PFSK-1 (cell line): ENCODE data around the gene EXOSC9.

ENCODE experiments used
- FOXP2 ChIP-seq: optimal IDR thresholded peaks from 2 replicates; pipeline ENCODE3; 2011; ENCODE audit warnings: borderline replicate concordance, control low read depth, inconsistent platforms; ENCODE audit not compliant: insufficient read depth; ENCODE audit errors: extremely low read length, extremely low read depth
- POLR2AphosphoS5 ChIP-seq: IDR thresholded peaks from 2 replicates; pipeline ENCODE4 v1.6.1; 2012; ENCODE audit warnings: low read depth, mild to moderate bottlenecking, control low read depth, low read length, moderate library complexity
- SIN3A ChIP-seq: IDR thresholded peaks from 2 replicates; pipeline ENCODE4 v1.6.1; 2012; ENCODE audit warnings: mild to moderate bottlenecking, low read length, moderate library complexity, borderline replicate concordance; ENCODE audit not compliant: insufficient read depth
- TAF1 ChIP-seq: IDR thresholded peaks from 2 replicates; pipeline ENCODE4 v1.6.1; 2012; ENCODE audit warnings: low read length, control low read depth, borderline replicate concordance; ENCODE audit not compliant: insufficient read depth
- TF ChIP-seq, protein P1 (sequence below), 2 experiments: IDR thresholded peaks; 2 replicates each; pipeline versions ENCODE4 v1.6.1 to v1.8.0; 2011 to 2012; ENCODE audit warnings: low read depth in 2 of 2, low read length in 2 of 2, control low read depth in 1 of 2, inconsistent platforms in 1 of 2, mild to moderate bottlenecking in 1 of 2, moderate library complexity in 1 of 2; ENCODE audit not compliant: insufficient read depth in 1 of 2

Gene EXOSC9

DNA sequence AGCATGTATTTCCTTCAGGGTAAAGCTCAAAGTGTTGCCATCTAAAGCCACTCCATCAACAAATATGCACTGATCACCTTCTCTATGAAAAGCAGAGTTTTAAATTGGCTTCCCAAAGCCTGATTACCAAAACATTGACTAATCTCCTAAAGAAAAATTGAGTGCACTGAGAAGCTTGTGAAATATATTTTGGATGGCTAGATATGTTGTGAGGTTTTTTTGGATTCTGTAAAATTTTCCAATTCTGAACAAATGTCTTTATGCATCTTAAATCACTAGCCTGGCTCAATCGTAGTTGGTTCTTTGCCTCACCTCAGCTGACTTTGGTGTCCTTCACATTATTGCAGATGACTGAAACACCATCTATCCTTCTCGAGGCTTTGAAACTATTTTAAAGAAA lies 14.9 kb upstream of the EXOSC9 start:
- TF ChIP-seq POLR2AphosphoS5 (no peak), SIN3A (no peak), TAF1 (no peak), FOXP2 (no peak)
- TF ChIP-seq, protein P1, sequence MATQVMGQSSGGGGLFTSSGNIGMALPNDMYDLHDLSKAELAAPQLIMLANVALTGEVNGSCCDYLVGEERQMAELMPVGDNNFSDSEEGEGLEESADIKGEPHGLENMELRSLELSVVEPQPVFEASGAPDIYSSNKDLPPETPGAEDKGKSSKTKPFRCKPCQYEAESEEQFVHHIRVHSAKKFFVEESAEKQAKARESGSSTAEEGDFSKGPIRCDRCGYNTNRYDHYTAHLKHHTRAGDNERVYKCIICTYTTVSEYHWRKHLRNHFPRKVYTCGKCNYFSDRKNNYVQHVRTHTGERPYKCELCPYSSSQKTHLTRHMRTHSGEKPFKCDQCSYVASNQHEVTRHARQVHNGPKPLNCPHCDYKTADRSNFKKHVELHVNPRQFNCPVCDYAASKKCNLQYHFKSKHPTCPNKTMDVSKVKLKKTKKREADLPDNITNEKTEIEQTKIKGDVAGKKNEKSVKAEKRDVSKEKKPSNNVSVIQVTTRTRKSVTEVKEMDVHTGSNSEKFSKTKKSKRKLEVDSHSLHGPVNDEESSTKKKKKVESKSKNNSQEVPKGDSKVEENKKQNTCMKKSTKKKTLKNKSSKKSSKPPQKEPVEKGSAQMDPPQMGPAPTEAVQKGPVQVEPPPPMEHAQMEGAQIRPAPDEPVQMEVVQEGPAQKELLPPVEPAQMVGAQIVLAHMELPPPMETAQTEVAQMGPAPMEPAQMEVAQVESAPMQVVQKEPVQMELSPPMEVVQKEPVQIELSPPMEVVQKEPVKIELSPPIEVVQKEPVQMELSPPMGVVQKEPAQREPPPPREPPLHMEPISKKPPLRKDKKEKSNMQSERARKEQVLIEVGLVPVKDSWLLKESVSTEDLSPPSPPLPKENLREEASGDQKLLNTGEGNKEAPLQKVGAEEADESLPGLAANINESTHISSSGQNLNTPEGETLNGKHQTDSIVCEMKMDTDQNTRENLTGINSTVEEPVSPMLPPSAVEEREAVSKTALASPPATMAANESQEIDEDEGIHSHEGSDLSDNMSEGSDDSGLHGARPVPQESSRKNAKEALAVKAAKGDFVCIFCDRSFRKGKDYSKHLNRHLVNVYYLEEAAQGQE (IDR thresholded peaks at IDR 0.05; ENCODE audit: insufficient read depth in 1 of 2, low read depth in 2 of 2, low read length in 2 of 2) = no peak

DNA sequence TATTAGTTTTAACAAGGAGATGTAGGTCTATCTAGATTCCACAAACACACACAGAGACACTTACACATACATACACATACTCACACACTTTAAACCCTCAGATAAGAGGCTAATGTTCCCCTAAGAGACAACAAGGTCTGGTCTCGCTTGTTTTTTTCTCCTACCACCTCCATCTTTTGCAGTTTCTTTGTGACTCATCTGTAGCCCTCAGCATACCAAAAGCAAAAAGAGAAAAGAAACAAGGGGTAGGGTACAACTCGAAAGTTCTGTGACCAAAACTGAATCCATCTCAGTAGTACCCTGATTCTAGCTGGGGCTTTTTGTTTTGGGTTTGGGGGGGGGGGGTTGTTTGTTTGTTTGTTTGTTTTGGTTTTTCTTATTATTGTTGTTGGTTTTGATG lies 12.2 kb upstream of the EXOSC9 start:
- no peak for TF ChIP-seq TAF1

DNA sequence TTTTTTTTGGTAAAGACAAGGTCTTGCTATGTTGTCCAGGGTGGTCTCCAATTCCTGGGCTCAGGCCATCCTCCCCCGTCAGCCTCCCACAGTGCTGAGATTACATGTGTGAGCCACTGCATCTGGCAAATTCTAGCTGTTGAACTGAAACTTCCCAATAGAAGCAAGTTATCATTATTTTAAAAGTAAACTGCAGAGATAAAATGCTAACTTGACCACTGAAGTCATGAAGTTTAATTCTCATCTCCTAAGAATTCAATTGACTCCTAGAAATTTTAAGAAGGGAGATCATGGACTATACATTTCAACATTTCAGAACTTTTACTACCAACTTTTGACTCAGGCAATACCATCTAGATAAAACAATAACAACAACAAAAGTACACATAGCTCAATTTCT lies 11.7 kb upstream of the EXOSC9 start:
- TF ChIP-seq POLR2AphosphoS5 (no peak), SIN3A (no peak), FOXP2 (no peak), TAF1 (no peak)
- TF ChIP-seq, protein P1 (IDR thresholded peaks at IDR 0.05; ENCODE audit: insufficient read depth in 1 of 2, low read depth in 2 of 2, low read length in 2 of 2) = no peak

DNA sequence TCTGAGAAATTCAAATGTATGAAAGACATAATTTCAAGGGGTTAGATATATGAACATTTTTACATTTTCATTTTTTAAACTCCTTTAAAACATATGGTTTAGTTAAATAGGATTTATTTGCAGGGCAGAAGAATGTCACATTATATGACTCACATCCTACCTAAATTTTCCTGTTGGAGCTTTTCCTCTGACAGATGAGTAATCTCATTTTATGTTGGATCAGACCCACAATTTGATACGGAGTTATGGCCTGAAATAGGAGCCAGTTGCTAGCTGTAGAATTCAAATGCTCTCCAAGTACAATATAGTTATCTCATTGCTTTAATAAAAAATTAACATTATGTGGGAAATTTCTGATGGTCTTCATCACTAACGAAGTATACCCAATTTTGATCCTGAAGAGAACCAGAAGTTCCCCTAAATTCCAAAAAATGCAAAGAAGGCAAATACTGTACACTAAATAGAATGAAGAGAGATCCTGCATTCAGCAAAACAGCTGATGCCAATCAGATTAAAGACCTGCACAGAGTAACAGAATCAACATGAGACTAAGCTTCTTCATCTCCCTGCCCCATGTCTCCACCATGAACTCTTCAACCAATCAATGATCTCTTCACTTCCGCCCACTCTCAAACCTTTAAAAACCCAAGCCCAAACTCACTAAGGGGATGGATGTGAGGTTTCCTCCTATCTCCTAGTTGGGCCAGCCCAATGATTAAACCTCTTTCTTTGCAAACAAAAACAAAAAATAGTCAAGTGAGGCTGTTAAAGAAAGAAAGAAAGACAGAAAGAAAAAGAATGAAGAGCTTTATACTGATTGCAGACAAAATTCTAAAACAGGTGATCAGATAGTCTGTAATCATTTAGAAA lies 10.9 kb upstream of the EXOSC9 start:
- TF ChIP-seq, protein P1 (IDR thresholded peaks at IDR 0.05; ENCODE audit: insufficient read depth in 1 of 2, low read depth in 2 of 2, low read length in 2 of 2) = no peak
- TF ChIP-seq POLR2AphosphoS5 (no peak), FOXP2 (no peak), TAF1 (no peak), SIN3A (no peak)

DNA sequence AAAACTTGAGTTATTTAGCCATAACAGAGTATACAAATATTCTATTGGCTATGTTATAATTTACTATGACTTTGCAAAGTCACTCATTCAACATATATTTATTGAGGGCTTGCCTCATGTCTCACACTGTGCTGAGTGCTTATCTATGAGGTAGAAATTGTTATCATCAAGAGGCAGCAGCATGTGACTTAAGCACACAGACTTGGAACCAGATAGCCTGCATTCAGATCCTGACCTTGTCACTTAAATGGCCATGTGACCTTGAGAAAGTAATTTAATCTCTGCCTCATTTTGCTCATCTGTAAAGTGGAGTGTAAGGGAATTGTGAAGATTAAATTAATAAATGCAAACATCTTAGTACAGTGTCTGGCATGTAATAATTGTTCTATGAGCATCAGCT lies 10.1 kb upstream of the EXOSC9 start:
- TF ChIP-seq FOXP2 (no peak), TAF1 (no peak), POLR2AphosphoS5 (no peak), SIN3A (no peak)
- TF ChIP-seq, protein P1 (IDR thresholded peaks at IDR 0.05; ENCODE audit: insufficient read depth in 1 of 2, low read depth in 2 of 2, low read length in 2 of 2) = no peak
